ENCODE results near the gene ATP10A. TPM values are rescaled to one million over a fixed set of nuclear protein-coding genes. Genes with fewer than 3 reads are reported as not detected.

The ATP10A gene
- total and polyA plus RNA-seq, 8 donors = 0.04 to 1.2 (median 0.41) TPM

- intact Hi-C loops (cut with DNase I) = no loop called here
- H3K27me3 ChIP-seq = peaks cover 0 to 10% (median 1%) of the 10 kb centered on the region in 4 donors
- ATAC-seq (no peak), DNase-seq (no peak), FAIRE-seq (no peak)
- H3K4me3 ChIP-seq = no peak overlapping the region
- H3K9me3 ChIP-seq = no peaks in the 10 kb centered on the region
- H3K27ac ChIP-seq = no peak overlapping the region
- H3K4me1 ChIP-seq = no peaks in the 10 kb centered on the region
- H3K36me3 ChIP-seq = no peaks in the 10 kb centered on the region
- no peak for TF ChIP-seq CTCF (IDR thresholded peaks at IDR 0.05)
- WGBS, 2 donors = 75 to 82% methylated on average over 3 of the region's 3 CpGs
Observed at GRCh38 chr15:25864966-25865365, 1.8 kb upstream of the ATP10A start.

- intact Hi-C loops (cut with DNase I) = no loop called here
- WGBS, 2 donors = 52 to 64% methylated on average over 21 of the region's 21 CpGs
- Histone ChIP-seq H3K4me1 (no peaks in the 10 kb centered on the region), H3K9me3 (no peaks in the 10 kb centered on the region), H3K27me3 (peaks cover 0 to 10% (median 1%) of the 10 kb centered on the region in 4 donors), H3K4me3 (no peak overlapping the region), H3K27ac (no peak overlapping the region), H3K36me3 (no peaks in the 10 kb centered on the region)
- TF ChIP-seq CTCF (IDR thresholded peaks at IDR 0.05) = no peak
- ATAC-seq (no peak), FAIRE-seq (no peak), DNase-seq (no peak)
Observed at GRCh38 chr15:25863968-25864580, 947 bp upstream of the ATP10A start.

- Histone ChIP-seq H3K4me1 (no peaks in the 10 kb centered on the region), H3K9me3 (no peaks in the 10 kb centered on the region), H3K27ac (no peak overlapping the region), H3K4me3 (peak overlapping the region; percentile 18 to 41 (median 28)), H3K27me3 (peaks cover 0 to 10% (median 1%) of the 10 kb centered on the region in 4 donors), H3K36me3 (no peaks in the 10 kb centered on the region)
- DNase-seq (no peak), ATAC-seq (peak in 3 of 4 donors; percentile 25 to 36 (median 25)), FAIRE-seq (no peak)
- intact Hi-C loops (cut with DNase I) = no loop called here
- TF ChIP-seq CTCF (IDR thresholded peaks at IDR 0.05) = no peak
- 0 to 1% methylated on average over 36 to 69 of the region's 69 CpGs for WGBS, 2 donors
Observed at GRCh38 chr15:25862472-25863110, 536 bp downstream of the ATP10A start.

GRCh38 chr15:25862071-25862471, 1.1 kb downstream of the ATP10A start:
- Histone ChIP-seq H3K4me1 (no peaks in the 10 kb centered on the region), H3K4me3 (peak overlapping the region in 2 of 4 donors; percentile 31 to 41), H3K27me3 (peaks cover 0 to 10% (median 1%) of the 10 kb centered on the region in 4 donors), H3K27ac (no peak overlapping the region), H3K36me3 (no peaks in the 10 kb centered on the region), H3K9me3 (no peaks in the 10 kb centered on the region)
- no peak for TF ChIP-seq CTCF (IDR thresholded peaks at IDR 0.05)
- no peak for FAIRE-seq
- no peak for DNase-seq
- peak in 3 of 4 donors; percentile 23 to 26 (median 26) for ATAC-seq
- WGBS, 2 donors = 14 to 15% methylated on average over 19 of the region's 19 CpGs
- intact Hi-C loops (cut with DNase I) = no loop called here
